Mesendoderm (in vitro differentiated cells): ENCODE measurements around the gene TCEAL5.
"Not testable (repeated sequence)": the region's sequence is repeated elsewhere in the genome, so short reads cannot be mapped to it uniquely, and the experiment has no call there.

Source experiments
- DNase-seq: peaks from one replicate; pipeline ENCODE4 v3.0.0; 2013
- H2AK5ac ChIP-seq: 2 replicates; pipeline ENCODE4 v1.6.1; 2013; ENCODE audit warnings: low read length, inconsistent platforms
- H2BK120ac ChIP-seq: 2 replicates; pipeline ENCODE4 v1.6.1; 2013; ENCODE audit warnings: low read depth, mild to moderate bottlenecking, low read length, moderate library complexity, mixed read lengths
- H2BK15ac ChIP-seq: replicated peaks from 2 replicates; pipeline ENCODE4 v1.6.1; 2013; ENCODE audit warnings: low read depth, mild to moderate bottlenecking, moderate library complexity
- H2BK5ac ChIP-seq: 2 replicates; pipeline ENCODE4 v1.6.1; 2013; ENCODE audit warnings: low read length, inconsistent platforms
- H3K18ac ChIP-seq: 2 replicates; pipeline ENCODE4 v1.6.1; 2013; ENCODE audit warnings: mild to moderate bottlenecking, low read length, mixed read lengths
- H3K23ac ChIP-seq: one replicate; pipeline ENCODE4 v1.6.1; 2013; ENCODE audit warnings: low read length
- H3K27ac ChIP-seq: 2 replicates; pipeline ENCODE4 v1.5.1; 2013; ENCODE audit warnings: low read depth, mild to moderate bottlenecking, inconsistent platforms, low read length, moderate library complexity
- H3K27me3 ChIP-seq: 2 replicates; pipeline ENCODE4 v1.6.1; 2013; ENCODE audit warnings: low read length, control low read depth, mild to moderate bottlenecking, inconsistent platforms; ENCODE audit not compliant: insufficient read depth, poor library complexity
- H3K36me3 ChIP-seq: 2 replicates; pipeline ENCODE4 v1.6.1; 2013; ENCODE audit warnings: low read length, inconsistent platforms; ENCODE audit not compliant: control insufficient read depth, insufficient read depth
- H3K4ac ChIP-seq: one replicate; pipeline ENCODE4 v1.6.1; 2013; ENCODE audit warnings: low read depth, mild to moderate bottlenecking, low read length, moderate library complexity
- H3K4me1 ChIP-seq: 2 replicates; pipeline ENCODE4 v1.6.1; 2013; ENCODE audit warnings: low read depth, low read length, inconsistent platforms; ENCODE audit not compliant: control insufficient read depth
- H3K4me2 ChIP-seq: 2 replicates; pipeline ENCODE4 v1.6.1; 2013; ENCODE audit warnings: low read length
- H3K4me3 ChIP-seq: 2 replicates; pipeline ENCODE4 v1.5.1; 2013; ENCODE audit warnings: mild to moderate bottlenecking, low read length
- H3K56ac ChIP-seq: one replicate; pipeline ENCODE4 v1.6.1; 2013; ENCODE audit warnings: low read length
- H3K79me1 ChIP-seq: 2 replicates; pipeline ENCODE4 v1.6.1; 2013; ENCODE audit warnings: low read length, inconsistent platforms
- H3K79me2 ChIP-seq: 2 replicates; pipeline ENCODE4 v1.6.1; 2013; ENCODE audit warnings: mild to moderate bottlenecking, low read length; ENCODE audit not compliant: control insufficient read depth, insufficient read depth
- H3K9ac ChIP-seq: 2 replicates; pipeline ENCODE4 v1.6.1; 2013; ENCODE audit warnings: low read length, inconsistent platforms
- H4K5ac ChIP-seq: one replicate; pipeline ENCODE4 v1.6.1; 2013; ENCODE audit warnings: low read length
- H4K8ac ChIP-seq: one replicate; pipeline ENCODE4 v1.6.1; 2013; ENCODE audit warnings: low read depth, mild to moderate bottlenecking, control low read depth, low read length, moderate library complexity
- WGBS: extraction: QIAGEN DNeasy Blood & Tissue Kit; methylation state at CpG from one replicate; pipeline ENCODE4 v1.1.7; 2013; ENCODE audit warnings: low lambda C conversion rate, missing lambda C conversion rate; ENCODE audit not compliant: insufficient coverage; ENCODE audit errors: extremely low coverage; 5-methylcytosine and 5-hydroxymethylcytosine counted together

TCEAL5 gene

DNA sequence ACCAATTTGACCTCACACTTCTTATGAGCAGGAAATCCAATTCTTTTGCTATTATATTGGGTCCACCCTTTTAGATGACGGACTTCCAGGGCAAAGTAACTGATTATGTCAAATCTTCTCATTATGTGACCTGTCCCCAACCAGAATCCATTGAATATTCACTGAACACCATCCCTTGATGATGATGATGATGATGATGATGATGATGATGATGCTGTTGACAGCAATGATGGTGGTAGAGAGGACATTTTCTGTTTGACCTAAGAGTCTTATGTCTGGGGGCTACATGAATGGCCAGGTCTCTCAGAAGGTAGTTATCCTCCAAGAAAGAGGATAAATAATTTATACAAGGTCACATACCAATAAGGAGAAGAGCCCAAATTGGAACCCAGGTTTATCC lies 26.7 kb downstream of the TCEAL5 start:
- Histone ChIP-seq H3K36me3 (no peaks in the 10 kb centered on the region), H2AK5ac (no peak overlapping the region), H3K4me3 (no peak overlapping the region), H4K8ac (no peak overlapping the region), H3K79me2 (peaks cover 5% of the 10 kb centered on the region), H3K27ac (no peak overlapping the region), H2BK5ac (no peak overlapping the region), H3K4me1 (no peaks in the 10 kb centered on the region), H3K79me1 (no peaks in the 10 kb centered on the region), H3K4me2 (no peak overlapping the region), H4K5ac (no peak overlapping the region), H3K4ac (no peak overlapping the region), H3K56ac (no peak overlapping the region), H3K18ac (no peak overlapping the region), H2BK15ac (no peak overlapping the region), H3K9ac (no peak overlapping the region), H3K23ac (no peak overlapping the region), H3K27me3 (no peaks in the 10 kb centered on the region), H2BK120ac (no peak overlapping the region)
- DNase-seq: no peak
- WGBS: no CpG with 5 or more reads among the region's 1 CpG

DNA sequence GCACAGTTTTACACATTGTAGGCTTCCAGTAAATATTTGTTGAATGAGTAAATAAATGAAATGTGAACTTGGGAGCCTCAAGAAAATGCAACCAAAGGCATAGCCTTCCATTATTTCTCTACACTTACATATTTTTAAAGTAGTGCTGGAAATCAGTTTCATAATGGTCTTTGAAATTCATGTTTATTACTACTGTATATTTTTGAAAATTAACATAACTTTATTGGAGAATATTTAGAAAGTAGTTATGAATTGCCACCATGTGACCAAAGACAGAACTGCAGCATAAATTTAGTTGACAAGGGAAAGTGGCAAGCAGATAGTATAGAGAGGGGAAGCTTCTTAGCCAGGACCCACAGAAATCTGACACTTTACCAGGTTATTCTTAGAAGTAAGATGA lies 28.0 kb downstream of the TCEAL5 start:
- Histone ChIP-seq H3K27ac (no peak overlapping the region), H2BK15ac (no peak overlapping the region), H3K79me1 (no peaks in the 10 kb centered on the region), H3K36me3 (no peaks in the 10 kb centered on the region), H3K23ac (no peak overlapping the region), H2BK5ac (no peak overlapping the region), H2AK5ac (no peak overlapping the region), H3K4me1 (no peaks in the 10 kb centered on the region), H3K4me2 (no peak overlapping the region), H3K4me3 (no peak overlapping the region), H3K9ac (no peak overlapping the region), H3K18ac (no peak overlapping the region), H4K5ac (no peak overlapping the region), H3K56ac (no peak overlapping the region), H3K79me2 (peaks cover 5% of the 10 kb centered on the region), H4K8ac (no peak overlapping the region), H3K27me3 (no peaks in the 10 kb centered on the region), H2BK120ac (no peak overlapping the region), H3K4ac (no peak overlapping the region)
- no peak for DNase-seq

GRCh38 chrX:103240155-103240554 lies 36.4 kb downstream of the TCEAL5 start:
- Histone ChIP-seq H4K5ac (no peak overlapping the region), H3K4me2 (no peak overlapping the region), H3K27ac (no peak overlapping the region), H3K27me3 (no peaks in the 10 kb centered on the region), H3K36me3 (no peaks in the 10 kb centered on the region), H3K9ac (no peak overlapping the region), H2AK5ac (no peak overlapping the region), H3K4ac (no peak overlapping the region), H2BK15ac (no peak overlapping the region), H4K8ac (no peak overlapping the region), H3K56ac (no peak overlapping the region), H3K4me1 (no peaks in the 10 kb centered on the region), H3K23ac (no peak overlapping the region), H2BK5ac (no peak overlapping the region), H2BK120ac (no peak overlapping the region), H3K79me1 (no peaks in the 10 kb centered on the region), H3K4me3 (no peak overlapping the region), H3K79me2 (no peaks in the 10 kb centered on the region), H3K18ac (no peak overlapping the region)
- DNase-seq: no peak

DNA sequence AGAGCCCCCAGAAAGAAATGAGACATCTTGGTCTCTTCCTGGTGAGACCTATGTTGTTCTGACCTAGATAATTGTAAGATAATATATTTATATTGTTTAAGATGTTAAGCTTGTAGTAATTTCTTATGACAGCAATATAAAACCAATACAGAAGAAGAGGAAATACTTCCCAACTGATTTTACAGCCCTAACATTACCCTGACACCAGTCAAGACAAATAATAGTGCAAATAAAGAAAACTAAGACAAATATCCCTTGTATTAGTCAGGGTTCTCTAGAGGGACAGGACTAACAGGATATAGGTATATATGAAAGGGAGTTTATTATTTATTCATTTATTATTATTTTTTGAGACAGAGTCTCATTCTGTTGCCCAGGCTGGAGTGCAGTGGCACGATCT lies 40.3 kb downstream of the TCEAL5 start:
- no peaks in the 10 kb centered on the region for H3K36me3 ChIP-seq
- no peak overlapping the region for H3K4ac ChIP-seq
- no peak overlapping the region for H3K56ac ChIP-seq
- no peaks in the 10 kb centered on the region for H3K27me3 ChIP-seq
- no CpG with 5 or more reads among the region's 1 CpG for WGBS
- H3K4me3 ChIP-seq: no peak overlapping the region
- H3K27ac ChIP-seq: no peak overlapping the region
- no peak overlapping the region for H2BK5ac ChIP-seq
- no peaks in the 10 kb centered on the region for H3K4me1 ChIP-seq
- H3K79me2 ChIP-seq: no peaks in the 10 kb centered on the region
- no peak for DNase-seq
- H3K9ac ChIP-seq: no peak overlapping the region
- H4K5ac ChIP-seq: no peak overlapping the region
- H3K4me2 ChIP-seq: no peak overlapping the region
- no peak overlapping the region for H2BK15ac ChIP-seq
- H3K79me1 ChIP-seq: no peaks in the 10 kb centered on the region
- H3K18ac ChIP-seq: no peak overlapping the region
- H2AK5ac ChIP-seq: no peak overlapping the region
- no peak overlapping the region for H3K23ac ChIP-seq
- no peak overlapping the region for H4K8ac ChIP-seq
- H2BK120ac ChIP-seq: no peak overlapping the region

DNA sequence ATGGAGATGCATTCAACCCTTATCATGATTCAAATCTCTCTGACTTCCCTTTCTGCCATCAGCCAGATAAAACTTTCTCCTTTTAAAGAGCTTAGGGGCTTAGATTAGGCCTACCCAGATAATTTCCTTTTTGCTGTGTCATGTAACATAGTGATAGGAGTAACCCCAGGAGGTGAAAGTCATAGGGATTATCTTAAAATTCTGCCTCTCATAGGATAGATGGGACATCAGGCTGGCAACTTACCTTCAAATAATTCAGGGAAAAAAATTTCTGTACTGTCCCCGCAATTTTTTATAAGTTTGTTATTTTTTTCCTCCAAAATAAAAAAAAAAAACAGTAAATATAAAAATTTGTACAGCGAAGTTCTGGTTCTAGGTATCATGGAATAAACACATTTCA lies 40.9 kb downstream of the TCEAL5 start:
- not testable (repeated sequence) for H2BK15ac ChIP-seq, H3K56ac ChIP-seq, H4K5ac ChIP-seq, H4K8ac ChIP-seq, H2AK5ac ChIP-seq, H3K4ac ChIP-seq, H3K18ac ChIP-seq, H3K4me2 ChIP-seq, H3K36me3 ChIP-seq, H3K79me2 ChIP-seq, H3K9ac ChIP-seq, H3K23ac ChIP-seq, H3K79me1 ChIP-seq, H2BK5ac ChIP-seq, H3K27ac ChIP-seq, H2BK120ac ChIP-seq, H3K4me3 ChIP-seq, H3K4me1 ChIP-seq, H3K27me3 ChIP-seq
- no CpG with 5 or more reads among the region's 2 CpGs for WGBS
- DNase-seq: peak; percentile 62

DNA sequence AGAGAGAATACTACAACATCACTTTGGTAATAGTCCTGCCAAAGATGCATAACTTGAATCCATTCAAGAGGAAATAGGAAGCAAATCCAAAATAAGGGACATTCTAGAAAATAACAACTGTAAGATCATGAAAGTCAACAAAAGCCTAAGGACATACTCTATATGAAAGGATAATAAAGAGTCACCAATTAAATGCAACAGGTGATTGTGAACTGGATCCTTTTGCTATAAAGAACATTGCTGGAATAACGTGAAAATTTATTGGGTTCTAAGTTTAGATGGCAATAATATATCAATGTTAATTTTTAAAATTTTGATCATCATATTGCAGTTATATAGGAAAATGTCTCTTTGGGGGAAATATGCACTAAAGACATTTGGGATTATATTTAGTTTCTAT lies 41.7 kb downstream of the TCEAL5 start:
- H4K5ac ChIP-seq: no peak overlapping the region
- H3K36me3 ChIP-seq: no peaks in the 10 kb centered on the region
- H3K4me3 ChIP-seq: no peak overlapping the region
- no peak overlapping the region for H2BK120ac ChIP-seq
- H3K4ac ChIP-seq: no peak overlapping the region
- no peak for DNase-seq
- no peaks in the 10 kb centered on the region for H3K4me1 ChIP-seq
- H3K23ac ChIP-seq: no peak overlapping the region
- no peak overlapping the region for H3K4me2 ChIP-seq
- no peak overlapping the region for H3K9ac ChIP-seq
- no peak overlapping the region for H2BK5ac ChIP-seq
- no peaks in the 10 kb centered on the region for H3K79me2 ChIP-seq
- H2BK15ac ChIP-seq: no peak overlapping the region
- WGBS: no CpG with 5 or more reads among the region's 1 CpG
- no peak overlapping the region for H4K8ac ChIP-seq
- H3K79me1 ChIP-seq: no peaks in the 10 kb centered on the region
- H2AK5ac ChIP-seq: no peak overlapping the region
- H3K56ac ChIP-seq: no peak overlapping the region
- H3K27me3 ChIP-seq: no peaks in the 10 kb centered on the region
- H3K18ac ChIP-seq: no peak overlapping the region
- no peak overlapping the region for H3K27ac ChIP-seq
